GM12892 (cell line): Measurements from ENCODE around the gene PHF11.

ENCODE experiments used
- POLR2AphosphoS5 ChIP-seq: IDR thresholded peaks from 2 replicates; pipeline ENCODE4 v1.6.1; 2011; ENCODE audit warnings: low read depth, low read length, control low read depth
- TAF1 ChIP-seq: IDR thresholded peaks from 2 replicates; pipeline ENCODE4 v1.6.1; 2011; ENCODE audit warnings: low read depth, mild to moderate bottlenecking, control low read depth, low read length, borderline replicate concordance

GRCh38 chr13:49545661-49546060, 49.9 kb downstream of the PHF11 start:
- TF ChIP-seq POLR2AphosphoS5 = no peak
- no peak for TF ChIP-seq TAF1
